Thoracic aorta (tissue), 2 donors: ENCODE results near the gene IPO11. TPM values are rescaled to one million over a fixed set of nuclear protein-coding genes. Genes with fewer than 3 reads are reported as not detected.
"Not testable (repeated sequence)": the region's sequence is repeated elsewhere in the genome, so short reads cannot be mapped to it uniquely, and the experiment has no call there.

Source experiments
- ATAC-seq: fragments of 150-250 bp; one replicate; pipeline ENCODE4 v1.8.0; 2017; ENCODE audit warnings: low read depth; ENCODE audit not compliant: insufficient number of reproducible peaks, low FRiP score
- DNase-seq: peaks from one replicate; pipeline ENCODE4 v3.0.0-alpha.2; 2020; ENCODE audit warnings: low spot score
- H3K27ac ChIP-seq, 2 donors: fragments of 200-600 bp; sonication (generic); 1 replicate in 1 of 2; 2 replicates in 1 of 2; pipeline ENCODE4 v1.5.1; 2016; ENCODE audit warnings: mild to moderate bottlenecking in 2 of 2, moderate library complexity in 2 of 2
- H3K27me3 ChIP-seq: fragments of 200-600 bp; sonication (generic); replicated peaks from 2 replicates; pipeline ENCODE4 v1.6.0; 2016; ENCODE audit warnings: mild to moderate bottlenecking; ENCODE audit not compliant: insufficient read depth
- H3K36me3 ChIP-seq: fragments of 200-600 bp; sonication (generic); one replicate; pipeline ENCODE4 v1.5.1; 2016
- H3K4me1 ChIP-seq, 2 donors: fragments of 200-600 bp; sonication (generic); 1 replicate in 1 of 2; 2 replicates in 1 of 2; pipeline versions ENCODE4 v1.5.1 to v1.6.0; 2016; ENCODE audit warnings: low read depth in 2 of 2, mild to moderate bottlenecking in 1 of 2; ENCODE audit not compliant: control insufficient read depth in 1 of 2
- H3K4me3 ChIP-seq: fragments of 200-600 bp; sonication (generic); 2 replicates; pipeline ENCODE4 v1.5.1; 2016; ENCODE audit warnings: mild to moderate bottlenecking
- H3K9me3 ChIP-seq: fragments of 200-600 bp; sonication (generic); 2 replicates; pipeline ENCODE4 v1.5.1; 2016
- CTCF ChIP-seq: fragments of 200-600 bp; sonication (generic); IDR thresholded peaks from one replicate; pipeline ENCODE4 v1.5.1; 2019; ENCODE audit warnings: antibody characterized with exemption
- total RNA-seq, 2 donors: library from RNA; depleted of rRNA; stranded (reverse); fragments of >200 nt; gene quantifications; one replicate each; pipeline versions ENCODE4 v1.1.0 to v1.2.3, GENCODE V29; 2016

IPO11 gene
- total RNA-seq, 2 donors from 2014 or later, result 10.7 to 16.5 TPM

GRCh38 chr5:62509806-62510205, 97.2 kb downstream of the IPO11 start:
- H3K9me3 ChIP-seq, result no peaks in the 10 kb centered on the region
- peaks cover 9 to 15% of the 10 kb centered on the region in 2 donors for H3K4me1 ChIP-seq
- no peak overlapping the region for H3K27ac ChIP-seq
- DNase-seq (no peak), ATAC-seq (no peak)
- no peaks in the 10 kb centered on the region for H3K36me3 ChIP-seq
- no peaks in the 10 kb centered on the region for H3K27me3 ChIP-seq
- no peak overlapping the region for H3K4me3 ChIP-seq
- no peak for TF ChIP-seq CTCF

GRCh38 chr5:62513085-62513484, 100.5 kb downstream of the IPO11 start:
- not testable (repeated sequence) for H3K27ac ChIP-seq

GRCh38 chr5:62514510-62515119, 102.1 kb downstream of the IPO11 start:
- peaks cover 14 to 21% of the 10 kb centered on the region in 2 donors for H3K4me1 ChIP-seq
- DNase-seq (no peak), ATAC-seq (no peak)
- H3K9me3 ChIP-seq, result no peaks in the 10 kb centered on the region
- no peaks in the 10 kb centered on the region for H3K27me3 ChIP-seq
- no peak overlapping the region for H3K27ac ChIP-seq
- no peak overlapping the region for H3K4me3 ChIP-seq
- no peaks in the 10 kb centered on the region for H3K36me3 ChIP-seq
- no peak for TF ChIP-seq CTCF

More at GRCh38 chr5:62513085-62513484, 100.5 kb downstream of the IPO11 start:
- not testable (repeated sequence) for ATAC-seq, H3K36me3 ChIP-seq, H3K27me3 ChIP-seq, DNase-seq, H3K4me3 ChIP-seq, H3K9me3 ChIP-seq
- peaks cover 14 to 22% of the 10 kb centered on the region in 2 donors for H3K4me1 ChIP-seq

GRCh38 chr5:62520812-62521211, 108.2 kb downstream of the IPO11 start:
- ATAC-seq, result not testable (repeated sequence)

GRCh38 chr5:62521319-62521718, 108.8 kb downstream of the IPO11 start:
- H3K4me3 ChIP-seq, result no peak overlapping the region
- no peak for ATAC-seq
- H3K27me3 ChIP-seq, result no peaks in the 10 kb centered on the region
- TF ChIP-seq CTCF, result no peak
- no peaks in the 10 kb centered on the region for H3K9me3 ChIP-seq
- no peaks in the 10 kb centered on the region for H3K36me3 ChIP-seq
- H3K4me1 ChIP-seq, result no peaks in the 10 kb centered on the region
- no peak for DNase-seq
- H3K27ac ChIP-seq, result no peak overlapping the region

More at GRCh38 chr5:62520812-62521211, 108.2 kb downstream of the IPO11 start:
- H3K36me3 ChIP-seq, H3K27ac ChIP-seq, H3K9me3 ChIP-seq, H3K4me3 ChIP-seq, DNase-seq, H3K27me3 ChIP-seq, H3K4me1 ChIP-seq: not testable (repeated sequence)

GRCh38 chr5:62522811-62523210, 110.2 kb downstream of the IPO11 start:
- Histone ChIP-seq H3K27ac (no peak overlapping the region), H3K9me3 (no peaks in the 10 kb centered on the region), H3K27me3 (no peaks in the 10 kb centered on the region), H3K4me3 (no peak overlapping the region), H3K4me1 (no peaks in the 10 kb centered on the region), H3K36me3 (no peaks in the 10 kb centered on the region)
- DNase-seq (no peak), ATAC-seq (no peak)
- TF ChIP-seq CTCF, result no peak
